ENCODE data around the gene SDS.
A peak's percentile ranks its signal among the peaks of the same experiment; 100 is the strongest.
"Not testable (repeated sequence)": the region's sequence is repeated elsewhere in the genome, so short reads cannot be mapped to it uniquely, and the experiment has no call there.

SDS gene

GRCh38 chr12:113374823-113375428, 28.8 kb downstream of the SDS start:
- DNase-seq: no peak

- DNase-seq: no peak
Measured at GRCh38 chr12:113373969-113374368, 29.7 kb downstream of the SDS start.

- DNase-seq: no peak
Measured at GRCh38 chr12:113373440-113373839, 30.2 kb downstream of the SDS start.

- no peak for DNase-seq
Measured at GRCh38 chr12:113372371-113372770, 31.3 kb downstream of the SDS start.

GRCh38 chr12:113371808-113372207, 31.9 kb downstream of the SDS start:
- DNase-seq: no peak

GRCh38 chr12:113370923-113371682, 32.6 kb downstream of the SDS start:
- DNase-seq: no peak

- DNase-seq: no peak
Measured at GRCh38 chr12:113369391-113369985, 34.2 kb downstream of the SDS start.

- DNase-seq: no peak
Measured at GRCh38 chr12:113368331-113368730, 35.4 kb downstream of the SDS start.

- peak; percentile 26 for DNase-seq
Measured at GRCh38 chr12:113366827-113367226, 36.9 kb downstream of the SDS start.

GRCh38 chr12:113365639-113366395, 37.9 kb downstream of the SDS start:
- DNase-seq: no peak

GRCh38 chr12:113364698-113365097, 39.0 kb downstream of the SDS start:
- no peak for DNase-seq

- DNase-seq: no peak
Measured at GRCh38 chr12:113361574-113362370, 41.9 kb downstream of the SDS start.

- DNase-seq: no peak
Measured at GRCh38 chr12:113359939-113360748, 43.5 kb downstream of the SDS start.

- no peak for DNase-seq
Measured at GRCh38 chr12:113359133-113359938, 44.4 kb downstream of the SDS start.

GRCh38 chr12:113358381-113359132, 45.1 kb downstream of the SDS start, which contains the start of gene PLBD2:
TSS of gene PLBD2 (plus strand) at chr12:113358587. CDS start at chr12:113358601, 14 bp downstream.
- DNase-seq: peak; percentile 93

- not testable (repeated sequence) for DNase-seq
Measured at GRCh38 chr12:113354192-113354591, 49.5 kb downstream of the SDS start.

- no peak for DNase-seq
Measured at GRCh38 chr12:113351089-113351488, 52.6 kb downstream of the SDS start.

- no peak for DNase-seq
Measured at GRCh38 chr12:113348849-113349536, 54.7 kb downstream of the SDS start.

GRCh38 chr12:113347892-113348291, 55.8 kb downstream of the SDS start:
- DNase-seq: no peak

Measured in fibroblast of skin of scalp (primary cell).